Lower leg skin (tissue), 4 donors: ENCODE results near the gene WDR62. TPM values are rescaled to one million over a fixed set of nuclear protein-coding genes. Genes with fewer than 3 reads are reported as not detected.

Experiments used
- DNase-seq, 2 donors: peaks; one replicate each; pipeline ENCODE4 v3.0.0-alpha.2; 2019; ENCODE audit warnings: low spot score in 2 of 2
- H3K4me3 ChIP-seq: fragments of 200-600 bp; sonication (generic); 2 replicates; pipeline ENCODE4 v1.5.1; 2017; ENCODE audit warnings: mild to moderate bottlenecking, low read depth; ENCODE audit not compliant: poor library complexity, severe bottlenecking
- CTCF ChIP-seq, 3 donors: fragments of 450-650 bp; IDR thresholded peaks; one replicate each; pipeline ENCODE4 v1.5.1; 2016; ENCODE audit warnings: antibody characterized with exemption in 3 of 3, mild to moderate bottlenecking in 3 of 3, moderate library complexity in 2 of 3
- POLR2A ChIP-seq, 2 donors: fragments of 450-650 bp; IDR thresholded peaks; one replicate each; pipeline ENCODE4 v1.6.1; 2016 to 2017; ENCODE audit warnings: antibody characterized with exemption in 2 of 2, mild to moderate bottlenecking in 1 of 2, moderate library complexity in 1 of 2
- WGBS, 2 donors: methylation state at CpG; one replicate each; pipeline ENCODE4 v1.1.5; 2018; 5-methylcytosine and 5-hydroxymethylcytosine counted together
- intact Hi-C: fragments of 100-400 bp; cut with DNase I; formaldehyde crosslinking; loops from one replicate; pipeline ENCODE4 v1.15.0; 2023; ENCODE audit warnings: low total_unique reads
- total RNA-seq, 4 donors: library from RNA; depleted of rRNA; stranded (reverse); fragments of >200 nt; gene quantifications; one replicate each; pipeline ENCODE4 v1.1.0, GENCODE V29; 2016

WDR62 gene
- total RNA-seq, 4 donors from 2014 or later = 1.3 to 3.0 (median 2.3) TPM

GRCh38 chr19:36025541-36025940 is 29.2 kb upstream of the WDR62 start:
- no peak overlapping the region for H3K4me3 ChIP-seq
- intact Hi-C loops = no loop called here
- no peak for TF ChIP-seq CTCF (IDR thresholded peaks at IDR 0.05)
- TF ChIP-seq POLR2A (IDR thresholded peaks at IDR 0.05) = no peak
- 78 to 95% methylated on average over 1 of the region's 1 CpG for WGBS, 2 donors
- no peak for DNase-seq

GRCh38 chr19:36026091-36026876 is 28.4 kb upstream of the WDR62 start:
- 96% methylated on average over 49 of the region's 49 CpGs for WGBS, 2 donors
- H3K4me3 ChIP-seq = no peak overlapping the region
- intact Hi-C loops = no loop called here
- DNase-seq = no peak
- no peak for TF ChIP-seq POLR2A (IDR thresholded peaks at IDR 0.05)
- no peak for TF ChIP-seq CTCF (IDR thresholded peaks at IDR 0.05)

GRCh38 chr19:36027696-36028095 is 27.0 kb upstream of the WDR62 start:
- intact Hi-C loops = no loop called here

GRCh38 chr19:36028313-36029041 is 26.2 kb upstream of the WDR62 start:
- WGBS, 2 donors = 74 to 76% methylated on average over 10 of the region's 10 CpGs
- TF ChIP-seq CTCF (IDR thresholded peaks at IDR 0.05) (no peak), POLR2A (IDR thresholded peaks at IDR 0.05) (no peak)
- no peak for DNase-seq
- intact Hi-C loops = no loop called here
- H3K4me3 ChIP-seq = no peak overlapping the region

More at GRCh38 chr19:36027696-36028095, 27.0 kb upstream of the WDR62 start:
- no peak for TF ChIP-seq POLR2A (IDR thresholded peaks at IDR 0.05)
- no peak for TF ChIP-seq CTCF (IDR thresholded peaks at IDR 0.05)
- WGBS, 2 donors = 95 to 96% methylated on average over 6 of the region's 6 CpGs
- DNase-seq = no peak
- H3K4me3 ChIP-seq = no peak overlapping the region

GRCh38 chr19:36030264-36031148 is 24.2 kb upstream of the WDR62 start:
- no peak for DNase-seq
- WGBS, 2 donors = 71 to 72% methylated on average over 8 of the region's 8 CpGs
- intact Hi-C loops = no loop called here

More at GRCh38 chr19:36030264-36031148, 24.2 kb upstream of the WDR62 start:
- no peak overlapping the region for H3K4me3 ChIP-seq
- TF ChIP-seq CTCF (IDR thresholded peaks at IDR 0.05) = no peak
